Left hindlimb (tissue), 1 donor: ENCODE measurements around the gene CCDC12.

Experiments used
- DNase-seq: peaks from one replicate; pipeline ENCODE4 v3.0.0-alpha.2; 2018

CCDC12 gene

DNA sequence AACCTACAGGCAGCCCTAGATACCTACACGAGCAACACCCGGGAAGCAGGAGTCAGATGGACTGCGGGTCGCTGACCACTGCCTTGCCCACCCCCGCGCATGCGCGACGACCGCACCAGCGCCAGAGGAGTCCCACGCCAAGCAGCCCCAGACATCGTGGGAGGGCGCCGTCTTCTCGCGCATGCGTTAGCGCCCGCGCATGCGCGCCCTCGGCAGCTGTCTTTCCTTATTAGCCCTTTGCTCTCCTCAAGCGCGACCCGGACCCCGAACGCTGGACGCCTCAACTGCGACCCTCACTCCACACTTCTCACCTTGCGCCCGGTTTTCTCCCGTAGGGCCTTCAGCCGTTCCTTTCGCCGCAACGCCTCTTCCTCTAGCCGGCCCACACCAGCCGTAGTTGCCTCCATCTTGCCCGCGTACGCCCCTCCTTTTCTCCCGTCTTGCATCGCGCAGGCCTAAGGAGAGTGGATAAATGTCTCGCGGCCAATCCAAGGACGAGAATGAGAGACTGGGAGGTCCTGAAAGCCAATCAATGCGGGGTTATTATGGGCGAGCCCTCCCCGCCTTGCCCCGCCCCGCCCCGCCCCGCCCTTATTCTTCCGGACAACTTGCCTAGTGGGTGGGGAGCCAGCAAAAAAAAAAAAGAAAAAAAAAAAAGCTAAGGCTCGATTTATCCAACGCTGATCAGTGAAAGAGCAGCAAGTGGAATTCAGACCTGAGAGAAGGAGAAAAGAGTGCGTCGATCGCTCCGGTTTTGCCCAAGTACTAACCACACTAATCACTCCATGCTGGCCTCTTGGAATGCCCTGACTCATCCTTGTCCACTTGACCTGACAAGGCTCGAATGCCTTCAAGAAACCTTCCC, at the start of gene CCDC12:
CCDC12 (minus strand) TSS at position 420 of the 865 bp plus-strand sequence; CDS start at position 407, 13 bp downstream.
- peak; percentile 98 for DNase-seq

DNA sequence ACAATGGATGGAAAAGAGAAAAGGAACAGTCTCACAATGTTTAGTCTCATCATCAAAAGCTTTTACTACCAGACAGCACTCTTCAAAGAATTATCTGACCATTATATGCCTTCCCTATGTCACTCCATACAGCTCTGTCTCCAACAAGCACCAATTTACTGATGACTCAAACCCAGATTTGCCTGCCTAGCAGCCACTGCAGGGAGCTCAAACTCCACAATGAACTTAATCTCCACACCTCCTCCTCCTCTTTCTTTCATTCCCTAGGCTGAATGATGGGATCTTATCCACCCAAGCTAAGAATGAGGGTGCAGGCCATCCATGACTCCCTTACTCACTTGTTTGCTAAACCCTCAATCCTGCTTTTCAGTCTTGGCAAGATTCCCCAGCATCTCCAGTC, 48.4 kb upstream of the CCDC12 start:
- DNase-seq, result no peak

DNA sequence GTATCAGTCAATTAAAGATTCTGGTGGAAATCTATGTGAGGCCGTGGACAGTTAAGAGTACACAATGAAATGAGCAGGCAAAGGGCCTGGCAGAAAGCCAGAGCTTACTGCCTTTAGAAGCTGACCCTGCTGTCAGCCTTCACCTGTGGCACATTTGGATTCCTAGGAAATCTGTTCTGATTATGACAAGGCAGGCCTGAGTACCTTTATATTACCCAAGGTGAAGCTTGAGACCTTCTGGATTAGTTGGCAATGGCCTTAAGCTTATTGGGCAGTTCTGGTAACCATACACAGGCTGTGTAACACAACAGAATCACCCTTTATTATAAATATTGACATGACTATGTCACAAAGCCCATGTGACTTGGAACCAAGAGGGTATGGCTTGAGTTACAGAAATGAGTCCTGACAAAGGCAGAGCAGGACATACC, 46.1 kb upstream of the CCDC12 start:
- no peak for DNase-seq

DNA sequence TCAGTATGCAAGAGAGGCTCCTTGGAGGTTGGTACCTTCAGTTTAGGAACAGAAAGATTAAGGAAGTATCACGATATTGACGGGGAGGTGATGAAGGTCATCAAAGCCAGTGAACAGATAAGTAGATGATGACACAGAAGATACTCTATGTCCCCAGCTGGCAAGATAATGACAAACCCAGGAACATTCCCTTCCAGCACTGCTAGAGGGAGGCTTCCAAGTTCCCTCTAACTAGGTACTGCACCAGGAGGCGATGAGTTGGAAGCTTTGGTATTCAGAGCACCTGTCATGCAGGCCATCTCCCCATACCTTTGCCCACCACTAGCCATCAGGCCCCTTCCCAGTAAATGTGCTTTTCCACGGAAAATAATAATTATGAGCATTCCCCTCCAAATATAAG, 43.8 kb upstream of the CCDC12 start:
- DNase-seq, result no peak

DNA sequence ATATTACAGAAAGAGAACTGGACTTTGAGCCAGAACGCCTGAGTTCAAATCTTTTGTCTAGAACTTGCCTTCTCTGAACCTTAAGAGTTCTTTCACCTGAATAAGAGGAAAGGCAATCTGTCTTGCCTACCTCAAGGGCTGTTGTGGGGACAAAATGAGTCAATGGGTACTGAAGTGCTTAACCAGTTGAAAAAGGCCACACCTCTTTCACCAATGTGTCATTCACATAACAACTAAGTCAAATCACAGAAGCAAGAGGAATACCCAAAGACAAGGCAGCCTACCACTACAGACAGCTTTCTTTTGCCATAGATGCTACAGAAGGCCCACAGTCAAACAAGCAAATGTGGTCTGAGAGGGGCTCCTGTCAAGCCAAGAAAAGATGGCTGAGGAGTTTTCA, 42.7 kb upstream of the CCDC12 start:
- no peak for DNase-seq

DNA sequence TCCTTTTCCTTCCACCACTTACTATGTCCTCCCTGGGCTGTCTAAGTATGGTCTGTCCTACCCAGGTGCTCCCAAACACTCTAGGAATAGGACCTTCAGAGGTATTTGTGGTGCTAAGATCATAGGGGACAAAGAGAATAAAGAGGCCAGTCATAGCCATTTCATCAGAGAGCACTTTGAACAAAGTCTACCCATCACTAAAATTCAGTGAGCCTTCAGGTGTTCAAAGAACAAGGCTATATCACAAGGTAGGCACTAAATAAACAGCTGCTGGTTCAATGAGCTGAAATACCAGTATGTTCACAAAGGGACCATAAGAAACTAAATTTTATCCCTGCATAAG, 41.7 kb upstream of the CCDC12 start:
- DNase-seq, result no peak

DNA sequence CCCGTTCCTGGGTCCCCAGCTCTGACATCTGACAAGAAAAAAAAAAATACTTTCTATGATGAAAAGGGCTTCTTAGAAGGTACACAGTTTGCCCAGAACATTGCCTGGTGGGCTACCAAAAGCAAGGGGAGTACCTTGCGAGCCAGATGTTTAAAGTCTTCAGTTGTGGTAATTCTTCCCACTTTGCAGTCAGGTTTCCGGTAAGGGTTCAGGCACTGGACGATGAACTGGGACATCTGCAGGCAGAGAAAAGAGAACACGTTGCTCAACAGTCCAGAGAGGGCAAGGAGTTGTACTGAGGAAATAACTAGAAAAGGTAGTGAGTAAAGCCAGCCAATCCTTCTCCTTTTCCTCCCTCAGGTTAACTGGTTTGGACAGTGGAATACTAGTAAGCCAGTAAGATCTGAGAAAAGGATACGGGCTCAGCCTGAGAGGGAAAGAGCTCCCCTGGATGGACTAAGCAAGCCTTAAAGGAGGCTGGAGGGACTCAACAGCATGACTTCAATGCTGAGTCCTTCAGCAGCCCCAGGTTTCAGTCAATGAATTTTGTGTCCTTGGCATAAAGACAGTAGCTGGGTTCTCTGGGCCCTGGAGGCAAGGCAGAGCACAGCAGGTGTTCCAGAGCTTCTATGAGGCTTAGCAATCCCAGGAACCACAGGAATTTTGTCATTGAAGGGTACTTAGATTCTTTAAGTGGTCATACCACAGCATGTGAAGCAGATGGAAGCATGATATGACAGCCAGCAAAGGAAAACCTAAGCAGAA, 41.1 kb upstream of the CCDC12 start:
- DNase-seq, result no peak

DNA sequence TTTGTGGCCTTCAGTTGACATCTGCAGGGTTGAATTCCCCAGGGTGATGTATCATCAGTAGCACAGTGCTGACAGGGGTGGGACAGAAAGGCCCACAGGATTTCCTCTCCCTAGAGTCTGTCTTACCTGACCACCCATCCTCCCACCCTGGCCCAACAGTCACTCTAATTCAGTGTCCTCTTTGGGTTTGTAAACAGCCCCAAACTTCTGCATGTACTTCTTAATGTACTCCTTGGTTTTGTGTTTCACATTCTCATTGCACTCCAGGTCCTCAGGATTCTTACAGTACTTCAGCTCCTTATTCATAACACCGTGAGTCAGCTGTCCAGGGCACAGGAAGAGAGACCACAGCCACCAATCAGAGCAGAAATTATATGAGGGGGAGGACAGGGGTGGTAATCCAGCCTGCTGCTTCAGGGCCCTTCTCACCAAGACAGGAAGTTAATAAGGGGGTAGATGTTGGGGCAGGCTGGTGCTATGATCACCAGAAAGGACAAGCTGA, 40.4 kb upstream of the CCDC12 start:
- DNase-seq, result no peak

DNA sequence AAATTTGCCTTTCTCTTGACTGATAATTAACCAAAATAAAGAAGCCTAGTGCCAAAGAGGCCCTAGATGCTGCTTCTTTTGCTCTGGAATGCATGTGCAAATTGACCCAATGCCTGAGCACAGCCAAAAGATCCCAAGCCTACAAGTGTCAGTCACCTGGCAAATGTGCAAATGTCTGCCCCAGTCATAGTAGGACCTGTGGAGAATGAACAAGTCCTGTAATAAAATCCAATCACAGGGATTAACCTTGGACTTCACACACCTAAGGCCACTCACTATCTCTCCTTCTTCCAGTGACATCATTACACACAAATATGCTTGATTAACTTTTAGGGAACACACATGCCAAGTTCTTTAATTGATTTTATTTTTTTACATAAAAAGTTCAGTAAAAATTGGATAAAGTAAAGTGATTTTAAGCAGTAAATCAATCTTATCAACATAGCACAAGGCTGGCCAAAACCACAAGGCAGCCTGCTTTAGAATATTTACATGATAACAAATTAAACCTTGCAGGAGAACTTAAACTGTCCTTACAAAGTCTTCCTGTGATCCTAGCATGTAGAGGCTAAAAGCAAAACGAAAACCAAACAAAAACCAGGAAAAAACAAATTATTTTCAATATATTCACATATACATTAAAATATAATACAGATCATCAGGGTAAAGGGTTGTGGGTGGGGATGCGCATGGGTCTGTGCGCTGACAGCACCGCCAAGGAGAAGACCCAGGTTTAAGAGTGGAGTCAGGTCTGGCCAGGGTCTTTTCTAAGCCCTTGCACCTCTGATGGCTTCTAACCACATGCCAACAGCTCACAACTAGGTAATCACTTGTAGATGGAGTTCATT, 39.8 kb upstream of the CCDC12 start:
- no peak for DNase-seq

DNA sequence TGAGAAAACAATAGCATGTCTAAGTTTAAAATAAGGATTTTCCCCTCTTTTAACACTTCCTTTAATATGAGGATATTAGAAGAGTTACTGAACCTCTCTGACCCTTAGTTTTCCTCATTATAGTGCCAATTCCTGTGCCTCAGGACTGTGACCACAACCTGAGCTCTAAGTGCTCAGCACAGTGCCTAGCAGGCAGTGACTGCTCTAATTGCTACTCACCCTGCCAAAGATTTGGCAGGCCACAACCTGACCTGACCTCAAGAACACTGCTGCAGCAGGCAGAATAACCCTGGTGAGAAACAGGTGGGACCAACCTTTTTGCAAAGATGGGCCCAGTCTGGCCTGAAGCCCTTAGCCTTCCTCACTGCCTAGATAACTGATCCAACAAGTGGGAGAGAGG, 38.6 kb upstream of the CCDC12 start:
- no peak for DNase-seq

DNA sequence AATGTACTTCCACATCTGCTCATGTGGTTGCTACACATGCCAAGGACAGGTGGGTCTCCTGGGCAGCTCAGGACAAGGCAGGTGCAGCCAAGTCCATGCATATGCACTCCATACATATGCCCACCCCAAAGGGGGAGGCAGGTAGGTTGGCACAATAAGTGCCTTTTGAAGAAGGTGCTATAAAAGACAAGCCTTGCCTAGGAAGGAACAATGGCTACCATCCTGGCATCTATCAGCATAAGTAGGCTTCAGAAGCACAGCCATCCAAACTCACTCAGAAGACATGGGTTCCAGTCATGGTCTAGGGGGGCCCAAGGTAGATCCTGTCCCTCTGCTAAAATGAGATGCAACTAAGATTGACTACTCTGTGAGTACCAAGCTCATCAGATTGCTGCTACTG, 37.5 kb upstream of the CCDC12 start:
- no peak for DNase-seq

DNA sequence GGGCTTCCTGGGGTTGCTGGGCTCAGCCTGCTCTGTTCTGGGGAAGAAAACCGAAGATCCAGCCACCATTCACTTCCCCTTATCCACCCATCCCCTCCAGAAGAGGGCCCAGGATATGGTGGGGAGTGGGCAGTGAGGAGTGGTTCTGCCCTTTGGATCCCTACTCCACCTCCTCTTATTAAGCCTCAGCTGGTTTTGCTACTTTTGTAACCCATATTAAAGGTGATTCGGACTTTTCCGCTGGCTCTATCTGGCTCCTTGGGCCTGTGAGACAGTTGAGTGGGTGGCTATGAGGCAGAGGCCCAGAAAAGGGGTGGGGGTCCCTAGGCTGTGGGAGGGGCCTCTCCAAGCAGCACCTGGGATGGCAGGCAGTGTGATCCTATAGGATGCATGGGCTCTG, 36.7 kb upstream of the CCDC12 start:
- DNase-seq, result no peak

DNA sequence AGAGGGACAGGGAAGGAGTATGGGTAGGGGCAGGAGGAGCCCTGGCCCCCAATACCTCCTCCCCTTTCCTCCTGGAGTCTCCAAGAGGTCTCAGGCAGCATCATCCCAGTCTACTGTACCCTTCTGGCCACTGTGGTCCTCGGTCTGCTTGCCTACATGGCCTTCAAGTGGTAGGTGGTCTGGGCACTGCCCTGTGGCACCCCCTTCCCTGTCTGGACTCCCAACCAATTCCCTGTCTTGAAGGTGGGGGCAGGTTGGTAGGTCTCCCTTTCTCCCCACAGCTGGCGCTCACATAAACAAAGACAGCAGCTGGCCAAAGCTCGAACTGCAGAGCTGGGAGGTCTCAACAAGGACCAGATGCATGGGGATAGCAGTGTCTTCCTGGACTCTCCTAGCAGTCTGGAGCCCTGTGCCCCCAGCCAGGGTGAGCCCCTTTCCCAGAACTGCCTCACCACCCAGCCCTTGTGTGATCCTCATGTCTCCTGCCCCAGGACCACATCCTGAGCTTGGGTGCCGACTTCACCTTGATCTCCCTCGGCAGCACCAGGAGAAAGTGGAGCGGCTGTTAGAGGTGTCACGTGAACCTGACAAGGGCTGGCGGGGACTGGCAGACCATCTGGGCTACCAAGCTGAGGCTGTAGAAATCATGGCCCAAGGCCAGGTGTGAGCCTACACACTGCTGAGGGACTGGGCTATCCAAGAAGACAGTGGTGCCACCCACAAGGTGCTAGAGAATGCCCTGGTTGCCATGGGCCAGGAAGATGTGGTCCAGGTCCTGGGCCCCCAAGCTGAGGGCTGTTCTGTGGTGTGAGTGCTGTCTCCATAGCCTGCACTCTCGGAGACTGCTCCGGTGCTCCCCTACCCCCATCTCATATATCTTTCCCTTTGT, 36.0 kb upstream of the CCDC12 start:
- DNase-seq, result no peak

DNA sequence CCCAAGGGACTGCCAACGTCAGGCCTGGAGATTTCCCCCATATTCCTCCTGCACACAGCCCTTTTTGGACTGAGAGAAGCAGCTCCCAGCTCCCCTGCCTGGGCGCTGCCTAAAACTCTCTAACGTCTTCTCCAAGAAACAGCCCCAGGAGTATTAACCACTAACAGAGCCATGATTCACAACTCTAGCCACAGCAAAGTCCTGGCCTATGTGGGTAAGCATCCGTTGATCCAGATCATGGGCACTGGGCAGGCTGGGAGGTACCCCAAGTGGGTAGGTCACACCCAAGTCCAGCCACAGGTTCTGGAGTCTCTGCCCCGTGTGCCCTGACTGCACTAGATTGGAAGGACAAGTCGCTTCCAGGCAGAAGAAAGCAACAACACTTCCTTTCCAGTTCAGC, 34.8 kb upstream of the CCDC12 start:
- DNase-seq, result no peak

DNA sequence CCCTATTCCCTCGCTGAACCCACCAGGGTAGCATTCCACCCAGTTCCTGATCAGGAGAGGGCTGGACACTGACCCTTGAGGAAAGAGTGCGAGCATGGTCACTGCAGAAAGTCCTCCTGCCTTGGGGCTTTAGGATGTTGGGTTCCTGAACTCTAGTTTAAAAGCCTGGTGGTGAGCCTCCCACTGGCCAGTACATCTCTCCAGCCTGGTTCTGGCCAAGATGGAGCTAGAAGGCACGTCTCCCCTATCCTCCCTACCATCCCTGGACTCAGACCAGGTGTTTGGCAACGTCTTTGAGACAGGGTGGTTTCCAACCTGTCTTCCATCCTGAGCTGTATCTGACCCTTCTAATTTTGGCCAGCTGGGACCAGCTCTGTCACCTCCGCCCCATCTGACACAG, 34.4 kb upstream of the CCDC12 start:
- DNase-seq, result no peak

DNA sequence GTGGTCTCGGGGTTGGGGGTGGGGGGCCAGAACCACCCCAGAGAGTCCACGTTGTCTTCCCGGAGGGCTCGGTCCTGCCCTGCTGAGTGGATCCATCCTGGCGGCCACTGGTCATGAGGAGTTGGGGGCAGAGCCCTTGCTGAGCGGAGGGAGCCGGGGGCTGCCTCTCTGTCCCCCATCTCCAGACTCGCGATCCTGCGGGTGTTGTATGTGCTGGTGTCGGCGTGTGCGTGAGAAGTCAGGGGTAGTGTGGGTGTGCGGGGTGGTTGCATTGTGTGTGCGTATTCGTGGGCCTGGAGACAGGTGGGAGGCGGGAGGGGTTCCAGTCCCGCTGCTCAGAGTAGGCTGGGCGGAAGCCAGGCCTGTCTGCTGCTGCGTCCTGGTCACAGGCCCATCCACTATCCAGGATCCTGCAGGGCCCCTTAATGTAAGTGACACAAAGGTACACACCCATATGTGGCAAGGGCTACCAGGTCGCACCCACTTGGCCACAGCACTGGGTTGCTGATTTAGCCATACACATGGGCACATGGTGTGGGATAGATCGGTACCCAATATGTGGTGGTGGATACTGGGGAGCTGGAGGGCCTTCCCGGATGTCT, 33.7 kb upstream of the CCDC12 start:
- no peak for DNase-seq

DNA sequence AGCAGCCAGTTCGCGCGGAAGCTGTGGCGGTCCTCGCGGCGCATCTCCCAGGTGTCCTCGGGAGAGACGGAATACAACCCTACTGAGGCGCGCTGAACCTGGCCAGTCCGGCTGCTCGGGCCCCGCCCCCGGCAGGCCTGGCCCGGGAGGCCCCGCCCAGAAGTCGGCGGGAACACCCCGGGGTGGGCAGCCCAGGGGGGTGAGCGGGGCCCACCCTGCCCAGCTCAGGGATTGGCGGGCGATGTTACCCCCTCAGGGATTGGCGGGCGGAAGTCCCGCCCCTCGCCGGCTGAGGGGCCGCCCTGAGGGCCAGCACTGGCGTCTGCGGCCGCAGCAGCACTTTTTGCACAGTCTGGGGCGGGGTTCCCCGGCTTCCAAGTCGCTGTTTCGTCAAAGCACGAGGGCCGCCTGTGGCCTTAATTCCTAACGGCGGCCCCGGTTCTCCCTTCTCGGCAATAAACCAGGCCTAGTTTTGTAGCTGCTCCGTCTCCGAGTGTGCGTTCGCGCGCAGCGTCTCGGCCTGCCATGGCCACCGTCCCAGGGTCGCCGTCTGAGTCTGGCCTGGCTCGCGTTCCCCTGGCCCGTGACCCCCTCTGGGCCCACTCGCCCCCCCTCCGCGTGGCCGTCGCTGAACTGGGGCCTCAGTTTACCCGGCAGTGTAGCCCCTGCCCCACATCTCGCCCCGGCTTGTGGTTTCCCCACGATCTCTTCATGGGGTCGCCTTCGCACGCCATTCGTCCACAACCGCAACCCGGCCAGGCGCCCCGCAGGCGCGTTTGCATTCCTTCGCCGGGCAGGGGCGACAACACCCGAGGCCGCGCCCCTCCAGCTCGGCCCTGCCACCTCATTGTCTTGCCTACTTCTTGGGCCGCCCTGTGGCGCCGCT, 32.9 kb upstream of the CCDC12 start:
- peak; percentile 95 for DNase-seq

DNA sequence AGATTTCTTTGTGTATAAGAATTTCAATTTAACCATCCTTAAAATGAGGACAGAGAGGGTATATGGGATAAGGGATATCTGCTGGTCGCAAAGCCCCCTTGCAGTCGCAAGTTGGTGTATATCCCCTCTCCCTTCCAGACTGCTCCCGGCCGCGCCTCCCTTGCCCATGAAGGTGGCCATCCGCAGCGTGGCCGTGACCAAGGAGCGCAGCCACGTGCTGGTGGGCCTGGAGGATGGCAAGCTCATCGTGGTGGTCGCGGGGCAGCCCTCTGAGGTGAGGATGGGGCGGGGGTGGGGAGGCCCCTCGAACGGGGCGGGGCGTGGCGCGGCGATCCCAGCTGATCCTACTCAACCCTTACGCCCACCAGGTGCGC, 32.3 kb upstream of the CCDC12 start:
- no peak for DNase-seq

DNA sequence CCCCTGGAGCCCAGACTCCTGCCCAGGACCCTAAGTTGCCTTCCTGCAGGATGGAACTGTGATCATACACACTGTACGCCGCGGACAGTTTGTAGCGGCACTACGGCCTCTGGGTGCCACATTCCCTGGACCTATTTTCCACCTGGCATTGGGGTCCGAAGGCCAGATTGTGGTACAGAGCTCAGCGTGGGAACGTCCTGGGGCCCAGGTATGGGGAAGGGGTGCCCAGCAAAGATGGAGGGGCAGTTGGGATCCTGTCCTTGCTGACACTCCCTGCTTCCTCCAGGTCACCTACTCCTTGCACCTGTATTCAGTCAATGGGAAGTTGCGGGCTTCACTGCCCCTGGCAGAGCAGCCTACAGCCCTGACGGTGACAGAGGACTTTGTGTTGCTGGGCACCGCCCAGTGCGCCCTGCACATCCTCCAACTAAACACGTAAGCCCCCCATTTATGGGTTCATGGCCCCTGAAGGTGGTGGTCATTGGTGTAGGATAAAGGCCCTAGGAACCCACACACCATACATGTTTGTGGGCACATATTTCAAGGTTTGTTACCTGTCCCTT, 31.8 kb upstream of the CCDC12 start:
- DNase-seq, result no peak

DNA sequence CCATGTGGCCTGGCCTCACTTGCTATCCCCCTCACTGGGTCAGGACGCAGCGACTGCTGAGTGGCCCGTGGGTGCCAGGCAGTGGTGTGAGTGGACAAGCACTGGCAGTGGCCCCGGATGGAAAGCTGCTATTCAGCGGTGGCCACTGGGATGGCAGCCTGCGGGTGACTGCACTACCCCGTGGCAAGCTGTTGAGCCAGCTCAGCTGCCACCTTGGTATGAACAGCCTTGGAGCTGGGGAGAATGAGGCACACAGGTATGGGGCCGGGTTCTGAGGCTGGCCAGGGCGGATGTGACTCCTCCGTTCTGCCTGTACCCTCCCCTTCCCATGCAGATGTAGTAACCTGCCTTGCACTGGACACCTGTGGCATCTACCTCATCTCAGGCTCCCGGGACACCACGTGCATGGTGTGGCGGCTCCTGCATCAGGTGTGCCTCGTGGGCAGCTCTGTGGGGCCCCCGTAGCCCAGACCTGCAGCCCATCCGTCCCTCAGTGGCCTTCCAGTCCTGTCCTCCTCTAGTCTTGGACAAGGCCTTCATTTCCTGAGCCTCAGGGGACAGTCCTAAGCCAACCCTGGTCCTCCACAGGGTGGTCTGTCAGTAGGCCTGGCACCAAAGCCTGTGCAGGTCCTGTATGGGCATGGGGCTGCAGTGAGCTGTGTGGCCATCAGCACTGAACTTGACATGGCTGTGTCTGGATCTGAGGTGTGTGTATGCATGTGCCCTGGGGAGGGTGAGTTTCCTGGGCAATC, 31.1 kb upstream of the CCDC12 start:
- no peak for DNase-seq
